PC-3 (cell line): ENCODE data around the gene MSL2. TPM values are rescaled to one million over a fixed set of nuclear protein-coding genes. Genes with fewer than 3 reads are reported as not detected.
A peak's percentile ranks its signal among the peaks of the same experiment; 100 is the strongest.

Source experiments
- ATAC-seq: fragments of 200-7000 bp; cut with Tn5 transposase; 2 replicates; pipeline ENCODE4 v1.9.1; 2020; ENCODE audit warnings: mild to moderate bottlenecking, moderate library complexity
- Bru-seq: library from RNA; stranded (reverse); fragments of 400-500 nt; gene quantifications from one replicate; lab custom pipeline; 2021; lab: Mats Ljungman, UMichigan
- BruChase-seq, 2 experiments: library from RNA; stranded (reverse); fragments of 400-500 nt; gene quantifications; one replicate each; lab custom pipeline; 2021; lab: Mats Ljungman, UMichigan
- BruUV-seq: library from RNA; stranded (reverse); fragments of 400-500 nt; replicated peaks from 2 replicates; lab custom pipeline; 2021; lab: Mats Ljungman, UMichigan
- CTCF ChIA-PET: fragments of 300-600 bp; sonication (Branson Sonifier 250); formaldehyde crosslinking; loops from one replicate; lab custom pipeline; 2022; ENCODE audit warnings: antibody characterized with exemption; lab: Charles Lee
- POLR2A ChIA-PET: fragments of 300-600 bp; sonication (Branson Sonifier 250); formaldehyde crosslinking; loops from one replicate; lab custom pipeline; 2022; ENCODE audit warnings: antibody characterized with exemption; ENCODE audit not compliant: unreplicated experiment; lab: Charles Lee
- DNase-seq: peaks from one replicate; pipeline ENCODE4 v3.0.0-alpha.2; 2015
- H2AFZ ChIP-seq: fragments of 300-600 bp; sonication (generic); 2 replicates; pipeline ENCODE4 v1.6.0; 2016; ENCODE audit warnings: antibody characterized with exemption, low read length
- H3F3A ChIP-seq: fragments of 300-600 bp; sonication (generic); one replicate; pipeline ENCODE4 v1.6.0; 2017; ENCODE audit warnings: antibody characterized with exemption, low read length, control low read depth, mild to moderate bottlenecking; ENCODE audit not compliant: unreplicated experiment
- H3K27ac ChIP-seq: fragments of 300-600 bp; sonication (generic); 2 replicates; pipeline ENCODE4 v1.5.1; 2016; ENCODE audit warnings: mild to moderate bottlenecking, low read length
- H3K27me3 ChIP-seq: fragments of 300-600 bp; sonication (generic); 2 replicates; pipeline ENCODE4 v1.6.1; 2016; ENCODE audit warnings: low read length, mixed read lengths
- H3K36me3 ChIP-seq: fragments of 300-600 bp; sonication (generic); 2 replicates; pipeline ENCODE4 v1.6.1; 2016; ENCODE audit warnings: low read depth, mixed run types, low read length, mixed read lengths
- H3K4me1 ChIP-seq: fragments of 300-600 bp; sonication (generic); 2 replicates; pipeline ENCODE4 v1.5.1; 2016; ENCODE audit warnings: low read length; ENCODE audit not compliant: insufficient read depth
- H3K4me2 ChIP-seq: fragments of 300-600 bp; sonication (generic); 2 replicates; pipeline ENCODE4 v1.6.0; 2016; ENCODE audit warnings: low read length
- H3K4me3 ChIP-seq: fragments of 300-600 bp; sonication (generic); 2 replicates; pipeline ENCODE4 v1.5.1; 2016; ENCODE audit warnings: mild to moderate bottlenecking, low read length, mixed read lengths
- H3K79me2 ChIP-seq: fragments of 300-600 bp; sonication (generic); 2 replicates; pipeline ENCODE4 v1.6.1; 2017; ENCODE audit warnings: low read length, mixed read lengths
- H3K9ac ChIP-seq: fragments of 300-600 bp; sonication (generic); 2 replicates; pipeline ENCODE4 v1.6.0; 2016; ENCODE audit warnings: mild to moderate bottlenecking, low read length
- H3K9me2 ChIP-seq: fragments of 300-600 bp; sonication (generic); replicated peaks from 2 replicates; pipeline ENCODE4 v1.6.1; 2016; ENCODE audit warnings: mixed run types, low read length, mixed read lengths
- H3K9me3 ChIP-seq: fragments of 300-600 bp; sonication (generic); 2 replicates; pipeline ENCODE4 v1.6.1; 2016; ENCODE audit warnings: low read length, mixed read lengths
- H4K20me1 ChIP-seq: fragments of 300-600 bp; sonication (generic); 2 replicates; pipeline ENCODE4 v1.6.1; 2016; ENCODE audit warnings: low read length, mixed read lengths
- CTCF ChIP-seq: fragments of 300-600 bp; sonication (generic); conservative IDR thresholded peaks from 2 replicates; pipeline ENCODE4 v1.5.1; 2017; ENCODE audit warnings: antibody characterized with exemption, low read depth, mild to moderate bottlenecking, low read length
- EZH2 ChIP-seq: fragments of 300-600 bp; sonication (generic); IDR thresholded peaks from one replicate; pipeline ENCODE4 v1.6.1; 2017; ENCODE audit warnings: antibody characterized with exemption, mild to moderate bottlenecking, low read length; ENCODE audit not compliant: unreplicated experiment
- EZH2phosphoT487 ChIP-seq: fragments of 300-600 bp; sonication (generic); IDR thresholded peaks from 2 replicates; pipeline ENCODE4 v1.6.1; 2018; ENCODE audit warnings: mild to moderate bottlenecking, antibody characterized with exemption, low read length, borderline replicate concordance
- intact Hi-C: fragments of 100-400 bp; cut with micrococcal nuclease; formaldehyde crosslinking; loops from 2 replicates; pipeline ENCODE4 v1.9.0; 2023
- long read RNA-seq: library from polyadenylated mRNA; unstranded; transcript quantifications from one replicate; pipeline ENCODE4 v2.0.0, GENCODE V29; 2021; ENCODE audit not compliant: unreplicated experiment
- total RNA-seq: library from RNA; depleted of rRNA; stranded (reverse); fragments of >200 nt; gene quantifications from 2 replicates; pipeline ENCODE4 v1.2.3, GENCODE V29; 2014; rRNA removed

MSL2 gene
- total RNA-seq, result 7.9 and 22.2 TPM in 2 replicates
- Bru-seq, nascent RNA, result percentile 86 among the genes with signal in this experiment
- BruChase-seq, experiment 1, labeled RNA remaining after a 6-hour chase, result percentile 86 among the genes with signal in this experiment
- BruChase-seq, experiment 2, labeled RNA remaining after a 2-hour chase, result percentile 89 among the genes with signal in this experiment
- long read RNA-seq, full-length matches to known transcripts, result 8 of 9 reads
- long read RNA-seq, partial matches to known transcripts, result 0 of 9 reads
- long read RNA-seq, other reads (novel, unspliced or antisense), result 1 of 9 reads

DNA sequence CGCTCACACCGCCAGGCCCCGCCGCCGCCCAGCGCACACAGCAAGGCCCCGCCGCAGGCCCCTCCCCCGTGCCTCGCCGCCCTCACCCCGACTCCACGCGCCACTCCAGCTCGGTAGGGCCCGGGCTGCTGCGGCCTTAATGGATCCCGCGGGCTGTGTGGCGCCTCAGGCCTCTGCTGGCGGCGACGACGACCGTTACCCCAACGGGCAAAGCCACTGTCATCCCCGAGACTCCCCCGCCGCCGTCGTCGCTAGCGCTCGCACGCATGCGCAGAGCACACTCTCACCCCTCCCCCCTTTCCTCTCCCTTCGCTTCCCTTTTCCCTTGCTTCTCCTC is at the start of gene MSL2:
TSS of gene MSL2 (minus strand) at position 272 of the 337 bp plus-strand sequence. CDS start 1,222 bp downstream, outside the sequence.
- H2AFZ ChIP-seq, result peak within 1 kb of the TSS; percentile 84
- BruUV-seq, result no TSS peak
- ATAC-seq (no peak), DNase-seq (no peak)
- H3F3A ChIP-seq, result no peaks in the 10 kb centered on the region
- ChIA-PET POLR2A (interaction anchor here (0.6 to 0.7 kb wide), 4 partner anchors 44 to 736 kb away, joined by 4 to 19 read pairs (median 6); no protein-coding TSS in a partner anchor), CTCF (interaction anchor here (0.6 kb wide), 1 partner anchor 55 kb away, joined by 3 read pairs; no protein-coding TSS in a partner anchor)
- peak within 1 kb of the TSS; percentile 98 for H3K9ac ChIP-seq
- H3K9me2 ChIP-seq, result no peaks in the 10 kb centered on the region
- peaks cover 18% of the 10 kb centered on the region for H3K4me1 ChIP-seq
- H3K27me3 ChIP-seq, result no peaks in the 10 kb centered on the region
- peak within 1 kb of the TSS; percentile 98 for H3K27ac ChIP-seq
- peak within 1 kb of the TSS; percentile 86 for H3K4me2 ChIP-seq
- H3K9me3 ChIP-seq, result no peaks in the 10 kb centered on the region
- H3K4me3 ChIP-seq, result peak within 1 kb of the TSS; percentile 100
- no peaks in the 10 kb centered on the region for H3K36me3 ChIP-seq
- peaks cover 50% of the 10 kb centered on the region for H3K79me2 ChIP-seq
- intact Hi-C loops, result loop anchor here (1.0 to 2.0 kb wide), 3 partner anchors 43 to 117 kb away; partner anchors contain the start of gene PCCB
- peaks cover 42% of the 10 kb centered on the region for H4K20me1 ChIP-seq
- TF ChIP-seq CTCF, result no peak
- TF ChIP-seq EZH2phosphoT487, result no peak
- TF ChIP-seq EZH2, result no peak

DNA sequence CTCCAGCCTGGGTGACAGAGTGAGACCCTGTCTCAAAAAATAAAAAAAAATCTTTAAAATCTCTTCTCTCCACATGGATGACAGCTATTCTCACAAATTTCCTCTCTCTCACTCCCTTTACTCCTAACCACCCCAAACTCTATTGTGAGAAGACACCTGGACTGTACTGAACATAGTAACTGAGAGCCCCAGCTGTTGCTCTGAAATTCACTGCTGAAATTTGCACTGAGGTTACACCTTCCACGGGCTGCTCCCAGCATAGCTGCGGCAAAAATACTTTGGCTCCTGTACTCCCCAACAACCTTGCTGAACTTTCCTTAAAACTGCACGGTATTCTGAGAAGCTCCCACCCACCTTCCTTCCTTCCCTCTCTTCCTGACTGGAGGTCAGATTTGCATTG is 49.6 kb upstream of the MSL2 start:
- CTCF ChIA-PET, result no interaction called here
- intact Hi-C loops, result no loop called here
- no peak overlapping the region for H3K4me3 ChIP-seq

More for the DNA sequence above, 49.6 kb upstream of the MSL2 start:
- Histone ChIP-seq H4K20me1 (no peaks in the 10 kb centered on the region), H3F3A (no peaks in the 10 kb centered on the region), H3K79me2 (no peaks in the 10 kb centered on the region), H2AFZ (no peak overlapping the region), H3K36me3 (no peaks in the 10 kb centered on the region), H3K9me3 (no peaks in the 10 kb centered on the region), H3K4me2 (no peak overlapping the region), H3K9ac (no peak overlapping the region), H3K27ac (no peak overlapping the region), H3K27me3 (no peaks in the 10 kb centered on the region), H3K9me2 (no peaks in the 10 kb centered on the region), H3K4me1 (no peaks in the 10 kb centered on the region)
- BruUV-seq, result no TSS peak
- TF ChIP-seq EZH2 (no peak), CTCF (no peak), EZH2phosphoT487 (no peak)
- DNase-seq (no peak), ATAC-seq (no peak)
- POLR2A ChIA-PET, result no interaction called here
